Measurements from ENCODE around the gene CCDC89. TPM values are rescaled to one million over a fixed set of nuclear protein-coding genes. Genes with fewer than 3 reads are reported as not detected.

The CCDC89 gene
- total RNA-seq, 1 experiment from 2014 or later = 0.26 TPM

DNA sequence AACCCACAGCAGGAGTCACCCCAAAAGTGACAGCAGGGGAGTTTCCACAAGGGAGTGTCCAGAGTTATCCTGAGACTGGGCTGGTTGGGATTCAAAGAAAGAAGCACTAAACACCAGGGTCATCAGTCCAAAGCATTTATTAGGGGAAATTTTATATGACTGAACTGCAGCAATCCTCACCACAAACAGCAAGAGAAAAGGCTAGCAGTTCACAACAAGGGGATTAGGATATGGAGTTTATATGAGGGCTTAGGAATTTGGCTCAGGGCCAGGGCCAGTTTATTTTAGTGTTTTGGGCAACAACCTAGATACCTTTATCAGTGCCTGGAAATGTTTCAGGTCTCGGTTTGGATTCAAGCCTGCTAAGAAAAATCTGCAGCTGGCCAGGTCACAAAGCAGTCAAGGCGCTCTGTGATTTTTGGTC is 42.8 kb downstream of the CCDC89 start:
- no peaks in the 10 kb centered on the region for H3K27me3 Mint-ChIP-seq (ENCODE audit: unreplicated experiment)
- H3K27ac Mint-ChIP-seq (ENCODE audit: unreplicated experiment) = no peak overlapping the region
- H3K9me3 Mint-ChIP-seq (ENCODE audit: low read depth, unreplicated experiment) = no peaks in the 10 kb centered on the region
- CTCF ChIA-PET = no interaction called here
- no peak overlapping the region for H3K4me3 Mint-ChIP-seq (ENCODE audit: low read depth, unreplicated experiment)
- DNase-seq = no peak
- intact Hi-C loops (cut with micrococcal nuclease; ENCODE audit: unreplicated experiment) = no loop called here
- TF ChIP-seq, protein P1, sequence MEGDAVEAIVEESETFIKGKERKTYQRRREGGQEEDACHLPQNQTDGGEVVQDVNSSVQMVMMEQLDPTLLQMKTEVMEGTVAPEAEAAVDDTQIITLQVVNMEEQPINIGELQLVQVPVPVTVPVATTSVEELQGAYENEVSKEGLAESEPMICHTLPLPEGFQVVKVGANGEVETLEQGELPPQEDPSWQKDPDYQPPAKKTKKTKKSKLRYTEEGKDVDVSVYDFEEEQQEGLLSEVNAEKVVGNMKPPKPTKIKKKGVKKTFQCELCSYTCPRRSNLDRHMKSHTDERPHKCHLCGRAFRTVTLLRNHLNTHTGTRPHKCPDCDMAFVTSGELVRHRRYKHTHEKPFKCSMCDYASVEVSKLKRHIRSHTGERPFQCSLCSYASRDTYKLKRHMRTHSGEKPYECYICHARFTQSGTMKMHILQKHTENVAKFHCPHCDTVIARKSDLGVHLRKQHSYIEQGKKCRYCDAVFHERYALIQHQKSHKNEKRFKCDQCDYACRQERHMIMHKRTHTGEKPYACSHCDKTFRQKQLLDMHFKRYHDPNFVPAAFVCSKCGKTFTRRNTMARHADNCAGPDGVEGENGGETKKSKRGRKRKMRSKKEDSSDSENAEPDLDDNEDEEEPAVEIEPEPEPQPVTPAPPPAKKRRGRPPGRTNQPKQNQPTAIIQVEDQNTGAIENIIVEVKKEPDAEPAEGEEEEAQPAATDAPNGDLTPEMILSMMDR (IDR thresholded peaks at IDR 0.05; ENCODE audit: unreplicated experiment) = no peak
- H3K4me1 Mint-ChIP-seq (ENCODE audit: low read depth, unreplicated experiment) = no peaks in the 10 kb centered on the region
- peaks cover 14% of the 10 kb centered on the region for H3K36me3 Mint-ChIP-seq (ENCODE audit: insufficient read depth, unreplicated experiment)
- no TSS peak for BruUV-seq (replicated peaks)

DNA sequence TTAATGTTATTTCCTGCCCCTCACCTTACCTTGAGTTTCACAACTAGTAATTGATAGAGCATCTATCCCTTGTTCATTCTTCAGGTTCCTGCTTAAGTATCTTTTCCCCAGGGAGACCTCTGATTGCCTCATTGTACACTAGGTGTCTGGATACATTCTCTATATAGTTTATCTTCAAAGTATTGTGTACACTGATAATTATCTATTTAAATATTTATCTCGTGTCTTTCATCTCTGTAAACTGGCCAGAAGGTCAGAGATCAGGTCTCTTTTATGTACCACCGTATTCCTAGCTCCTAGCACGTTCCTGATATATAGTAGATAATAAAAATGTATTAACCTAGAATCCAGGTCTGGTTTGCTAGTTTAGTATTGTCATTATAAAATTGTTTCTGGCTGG is 51.2 kb downstream of the CCDC89 start:
- no peak for DNase-seq

More for the DNA sequence above, 51.2 kb downstream of the CCDC89 start:
- Mint-ChIP-seq H3K27me3 (ENCODE audit: unreplicated experiment) (no peaks in the 10 kb centered on the region), H3K4me3 (ENCODE audit: low read depth, unreplicated experiment) (no peak overlapping the region), H3K27ac (ENCODE audit: unreplicated experiment) (no peak overlapping the region), H3K9me3 (ENCODE audit: low read depth, unreplicated experiment) (no peaks in the 10 kb centered on the region), H3K36me3 (ENCODE audit: insufficient read depth, unreplicated experiment) (peaks cover 8% of the 10 kb centered on the region), H3K4me1 (ENCODE audit: low read depth, unreplicated experiment) (peaks cover under 1% of the 10 kb centered on the region)
- BruUV-seq (replicated peaks) = no TSS peak
- TF ChIP-seq, protein P1 (IDR thresholded peaks at IDR 0.05; ENCODE audit: unreplicated experiment) = no peak
- intact Hi-C loops (cut with micrococcal nuclease; ENCODE audit: unreplicated experiment) = no loop called here
- CTCF ChIA-PET = no interaction called here

Other genes with a start within 250 kb of the CCDC89 start
- 0.71 and 0.73 TPM in 2 replicates for gene DLG2, start 58.9 kb downstream of the CCDC89 start, total RNA-seq (2022)
- gene TMEM126B, start 57.6 kb downstream of the CCDC89 start, total RNA-seq (2022) = 30.5 and 31.8 TPM in 2 replicates
- gene TMEM126A, start 38.2 kb downstream of the CCDC89 start, total RNA-seq (2022) = 20.9 and 22.9 TPM in 2 replicates
- gene CREBZF, start 21.1 kb downstream of the CCDC89 start, total RNA-seq (2022) = 31.0 and 31.2 TPM in 2 replicates
- 10.6 and 19.1 TPM in 2 replicates for gene SYTL2, start 124.9 kb upstream of the CCDC89 start, total RNA-seq (2022)
- gene CCDC83, start 169.2 kb upstream of the CCDC89 start, total RNA-seq (2022) = not detected in 2 replicates

Data from Calu3 (cell line).